ENCODE results near the gene TNFRSF1B. TPM values are rescaled to one million over a fixed set of nuclear protein-coding genes. Genes with fewer than 3 reads are reported as not detected.

TNFRSF1B gene
- total RNA-seq, 3 donors from 2014 or later = 25.0 to 48.8 (median 35.1) TPM

GRCh38 chr1:12174924-12175810 lies 8.4 kb downstream of the TNFRSF1B start:
- H3K4me1 ChIP-seq = no peaks in the 10 kb centered on the region
- intact Hi-C loops (cut with DNase I; ENCODE audit: low total_unique reads) = no loop called here
- no peaks in the 10 kb centered on the region for H3K27me3 ChIP-seq
- no peaks in the 10 kb centered on the region for H3K9me3 ChIP-seq
- no peak for DNase-seq (ENCODE audit: low spot score in 2 of 2)
- H3K27ac ChIP-seq = peak overlapping the region; percentile 15 to 85
- TF ChIP-seq POLR2AphosphoS5 (IDR thresholded peaks at IDR 0.05) = no peak
- H3K4me3 ChIP-seq = peak overlapping the region in 1 of 3 donors; percentile 11
- no peaks in the 10 kb centered on the region for H3K36me3 ChIP-seq

GRCh38 chr1:12176298-12177118 lies 9.7 kb downstream of the TNFRSF1B start:
- Histone ChIP-seq H3K4me3 (no peak overlapping the region), H3K9me3 (no peaks in the 10 kb centered on the region), H3K4me1 (no peaks in the 10 kb centered on the region), H3K27ac (peak overlapping the region in 1 of 2 donors; percentile 63), H3K36me3 (no peaks in the 10 kb centered on the region), H3K27me3 (no peaks in the 10 kb centered on the region)
- DNase-seq (ENCODE audit: low spot score in 2 of 2) = no peak
- TF ChIP-seq POLR2AphosphoS5 (IDR thresholded peaks at IDR 0.05) (no peak), POLR2A (IDR thresholded peaks at IDR 0.05) (no peak), CTCF (IDR thresholded peaks at IDR 0.05) (no peak)
- intact Hi-C loops (cut with DNase I; ENCODE audit: low total_unique reads) = no loop called here

- Histone ChIP-seq H3K4me3 (no peak overlapping the region), H3K9me3 (no peaks in the 10 kb centered on the region), H3K27ac (peak overlapping the region; percentile 13 to 81), H3K36me3 (no peaks in the 10 kb centered on the region), H3K27me3 (no peaks in the 10 kb centered on the region), H3K4me1 (no peaks in the 10 kb centered on the region)
- intact Hi-C loops (cut with DNase I; ENCODE audit: low total_unique reads) = no loop called here
- DNase-seq (ENCODE audit: low spot score in 2 of 2) = no peak
- no peak for TF ChIP-seq POLR2A (IDR thresholded peaks at IDR 0.05)
These were observed 10.6 kb downstream of the TNFRSF1B start for GRCh38 chr1:12177156-12177998.

GRCh38 chr1:12177999-12178441 lies 11.2 kb downstream of the TNFRSF1B start:
- TF ChIP-seq CTCF (IDR thresholded peaks at IDR 0.05) (no peak), POLR2AphosphoS5 (IDR thresholded peaks at IDR 0.05) (peak in 1 of 3 donors; percentile 47)
- peak overlapping the region; percentile 52 to 81 for H3K27ac ChIP-seq

GRCh38 chr1:12178511-12178910 lies 11.7 kb downstream of the TNFRSF1B start:
- Histone ChIP-seq H3K4me3 (peak overlapping the region in 1 of 3 donors; percentile 22), H3K27ac (peak overlapping the region; percentile 52 to 81), H3K9me3 (no peaks in the 10 kb centered on the region), H3K4me1 (no peaks in the 10 kb centered on the region), H3K36me3 (no peaks in the 10 kb centered on the region), H3K27me3 (no peaks in the 10 kb centered on the region)
- TF ChIP-seq POLR2AphosphoS5 (IDR thresholded peaks at IDR 0.05) (no peak), CTCF (IDR thresholded peaks at IDR 0.05) (no peak), POLR2A (IDR thresholded peaks at IDR 0.05) (no peak)
- no peak for DNase-seq (ENCODE audit: low spot score in 2 of 2)
- intact Hi-C loops (cut with DNase I; ENCODE audit: low total_unique reads) = no loop called here

More at GRCh38 chr1:12177999-12178441, 11.2 kb downstream of the TNFRSF1B start:
- Histone ChIP-seq H3K4me1 (no peaks in the 10 kb centered on the region), H3K27me3 (no peaks in the 10 kb centered on the region), H3K4me3 (peak overlapping the region in 1 of 3 donors; percentile 22), H3K9me3 (no peaks in the 10 kb centered on the region), H3K36me3 (no peaks in the 10 kb centered on the region)
- intact Hi-C loops (cut with DNase I; ENCODE audit: low total_unique reads) = no loop called here
- no peak for DNase-seq (ENCODE audit: low spot score in 2 of 2)
